ENCODE data around the gene MYL6B. TPM values are rescaled to one million over a fixed set of nuclear protein-coding genes. Genes with fewer than 3 reads are reported as not detected.

The MYL6B gene
- total and polyA plus RNA-seq, 2 experiments from 2014 or later = 80.6 to 83.9 TPM

GRCh38 chr12:56103823-56104108 is 48.6 kb upstream of the MYL6B start:
- no peaks in the 10 kb centered on the region for H3K9me3 ChIP-seq (ENCODE audit: low read depth)
- TF ChIP-seq CTCF (IDR thresholded peaks at IDR 0.05; ENCODE audit: poor library complexity) (no peak), EZH2 (IDR thresholded peaks at IDR 0.05; ENCODE audit: borderline replicate concordance) (no peak), EZH2phosphoT487 (IDR thresholded peaks at IDR 0.05; ENCODE audit: low read depth, severe bottlenecking, unreplicated experiment) (no peak)
- WGBS (ENCODE audit: low lambda C conversion rate, missing lambda C conversion rate) = 11% methylated on average over 8 of the region's 8 CpGs
- peak overlapping the region; percentile 2 for H2AFZ ChIP-seq
- no peak for DNase-seq (ENCODE audit: low spot score)
- H3K36me3 ChIP-seq (replicated peaks; ENCODE audit: insufficient read depth, low read depth) = no peaks in the 10 kb centered on the region
- H3K27me3 ChIP-seq = no peaks in the 10 kb centered on the region
- peaks cover 12% of the 10 kb centered on the region for H3K4me1 ChIP-seq (ENCODE audit: insufficient read depth)
- peak overlapping the region; percentile 69 for H3K4me2 ChIP-seq
- H4K20me1 ChIP-seq (ENCODE audit: insufficient read depth, poor library complexity, severe bottlenecking) = peaks cover 6% of the 10 kb centered on the region
- H3K9me2 ChIP-seq (replicated peaks; ENCODE audit: insufficient read depth) = no peaks in the 10 kb centered on the region
- no peak overlapping the region for H3K4me3 ChIP-seq
- H3K79me2 ChIP-seq = peaks cover 39% of the 10 kb centered on the region
- peak overlapping the region; percentile 55 for H3K27ac ChIP-seq

GRCh38 chr12:56104109-56104814 is 48.1 kb upstream of the MYL6B start, which contains the start of gene PA2G4:
TSS of gene PA2G4 (plus strand) at chr12:56104559. CDS start at chr12:56104738, 179 bp downstream.
- WGBS (ENCODE audit: low lambda C conversion rate, missing lambda C conversion rate) = 2% methylated on average over 55 of the region's 60 CpGs

GRCh38 chr12:56104815-56105608 is 47.4 kb upstream of the MYL6B start:
- 3% methylated on average over 40 of the region's 40 CpGs for WGBS (ENCODE audit: low lambda C conversion rate, missing lambda C conversion rate)
- TF ChIP-seq EZH2 (IDR thresholded peaks at IDR 0.05; ENCODE audit: borderline replicate concordance) (no peak), CTCF (IDR thresholded peaks at IDR 0.05; ENCODE audit: poor library complexity) (no peak), EZH2phosphoT487 (IDR thresholded peaks at IDR 0.05; ENCODE audit: low read depth, severe bottlenecking, unreplicated experiment) (no peak)
- Histone ChIP-seq H3K9me2 (replicated peaks; ENCODE audit: insufficient read depth) (no peaks in the 10 kb centered on the region), H3K4me2 (peak overlapping the region; percentile 93), H2AFZ (peak overlapping the region; percentile 42), H3K4me1 (ENCODE audit: insufficient read depth) (peaks cover 12% of the 10 kb centered on the region), H3K27ac (peak overlapping the region; percentile 89), H3K36me3 (replicated peaks; ENCODE audit: insufficient read depth, low read depth) (no peaks in the 10 kb centered on the region), H3K9me3 (ENCODE audit: low read depth) (no peaks in the 10 kb centered on the region), H3K27me3 (no peaks in the 10 kb centered on the region), H4K20me1 (ENCODE audit: insufficient read depth, poor library complexity, severe bottlenecking) (peaks cover 6% of the 10 kb centered on the region), H3K4me3 (peak overlapping the region; percentile 51), H3K79me2 (peaks cover 39% of the 10 kb centered on the region)
- DNase-seq (ENCODE audit: low spot score) = peak; percentile 46

More at GRCh38 chr12:56104109-56104814, 48.1 kb upstream of the MYL6B start, which contains the start of gene PA2G4:
- no peaks in the 10 kb centered on the region for H3K36me3 ChIP-seq (replicated peaks; ENCODE audit: insufficient read depth, low read depth)
- H3K9me2 ChIP-seq (replicated peaks; ENCODE audit: insufficient read depth) = no peaks in the 10 kb centered on the region
- H3K27ac ChIP-seq = peak within 1 kb of the TSS; percentile 89
- no peaks in the 10 kb centered on the region for H3K27me3 ChIP-seq
- H3K4me3 ChIP-seq = peak within 1 kb of the TSS; percentile 51
- H4K20me1 ChIP-seq (ENCODE audit: insufficient read depth, poor library complexity, severe bottlenecking) = peaks cover 6% of the 10 kb centered on the region
- peaks cover 39% of the 10 kb centered on the region for H3K79me2 ChIP-seq
- TF ChIP-seq EZH2phosphoT487 (IDR thresholded peaks at IDR 0.05; ENCODE audit: low read depth, severe bottlenecking, unreplicated experiment) = no peak
- TF ChIP-seq EZH2 (IDR thresholded peaks at IDR 0.05; ENCODE audit: borderline replicate concordance) = no peak
- no peak for TF ChIP-seq CTCF (IDR thresholded peaks at IDR 0.05; ENCODE audit: poor library complexity)
- peak within 1 kb of the TSS; percentile 93 for H3K4me2 ChIP-seq
- peak within 1 kb of the TSS; percentile 42 for H2AFZ ChIP-seq
- no peaks in the 10 kb centered on the region for H3K9me3 ChIP-seq (ENCODE audit: low read depth)
- DNase-seq (ENCODE audit: low spot score) = peak; percentile 99
- H3K4me1 ChIP-seq (ENCODE audit: insufficient read depth) = peaks cover 12% of the 10 kb centered on the region
